Measurements from ENCODE around the gene RAB4A.

DNA sequence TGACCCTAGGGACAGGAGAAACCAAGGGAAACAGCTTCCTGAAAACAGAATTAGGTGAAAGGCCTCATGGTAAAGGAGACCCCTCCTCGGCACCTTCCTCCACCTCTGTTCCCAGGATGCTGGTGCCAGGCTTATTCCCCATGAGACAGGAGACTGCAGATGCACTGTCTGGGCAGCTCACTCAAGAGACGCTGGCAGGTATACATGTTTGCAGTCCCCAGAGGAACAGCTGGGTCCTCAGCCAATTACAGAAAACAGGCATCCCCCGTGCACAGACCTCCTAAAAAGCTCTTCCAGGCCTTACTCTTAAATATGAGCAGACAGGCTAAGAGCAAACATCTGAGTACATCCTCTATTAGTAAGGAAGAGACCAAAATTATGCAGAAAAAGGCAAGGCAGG is 65.4 kb downstream of the RAB4A start:
- TF ChIP-seq, protein P1, sequence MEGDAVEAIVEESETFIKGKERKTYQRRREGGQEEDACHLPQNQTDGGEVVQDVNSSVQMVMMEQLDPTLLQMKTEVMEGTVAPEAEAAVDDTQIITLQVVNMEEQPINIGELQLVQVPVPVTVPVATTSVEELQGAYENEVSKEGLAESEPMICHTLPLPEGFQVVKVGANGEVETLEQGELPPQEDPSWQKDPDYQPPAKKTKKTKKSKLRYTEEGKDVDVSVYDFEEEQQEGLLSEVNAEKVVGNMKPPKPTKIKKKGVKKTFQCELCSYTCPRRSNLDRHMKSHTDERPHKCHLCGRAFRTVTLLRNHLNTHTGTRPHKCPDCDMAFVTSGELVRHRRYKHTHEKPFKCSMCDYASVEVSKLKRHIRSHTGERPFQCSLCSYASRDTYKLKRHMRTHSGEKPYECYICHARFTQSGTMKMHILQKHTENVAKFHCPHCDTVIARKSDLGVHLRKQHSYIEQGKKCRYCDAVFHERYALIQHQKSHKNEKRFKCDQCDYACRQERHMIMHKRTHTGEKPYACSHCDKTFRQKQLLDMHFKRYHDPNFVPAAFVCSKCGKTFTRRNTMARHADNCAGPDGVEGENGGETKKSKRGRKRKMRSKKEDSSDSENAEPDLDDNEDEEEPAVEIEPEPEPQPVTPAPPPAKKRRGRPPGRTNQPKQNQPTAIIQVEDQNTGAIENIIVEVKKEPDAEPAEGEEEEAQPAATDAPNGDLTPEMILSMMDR (IDR thresholded peaks at IDR 0.05): no peak
- TF ChIP-seq POLR2A (IDR thresholded peaks at IDR 0.05): no peak

All from thyroid gland (tissue), 4 donors.